Measurements from ENCODE around the gene CRELD2.
A peak's percentile ranks its signal among the peaks of the same experiment; 100 is the strongest.

The CRELD2 gene

DNA sequence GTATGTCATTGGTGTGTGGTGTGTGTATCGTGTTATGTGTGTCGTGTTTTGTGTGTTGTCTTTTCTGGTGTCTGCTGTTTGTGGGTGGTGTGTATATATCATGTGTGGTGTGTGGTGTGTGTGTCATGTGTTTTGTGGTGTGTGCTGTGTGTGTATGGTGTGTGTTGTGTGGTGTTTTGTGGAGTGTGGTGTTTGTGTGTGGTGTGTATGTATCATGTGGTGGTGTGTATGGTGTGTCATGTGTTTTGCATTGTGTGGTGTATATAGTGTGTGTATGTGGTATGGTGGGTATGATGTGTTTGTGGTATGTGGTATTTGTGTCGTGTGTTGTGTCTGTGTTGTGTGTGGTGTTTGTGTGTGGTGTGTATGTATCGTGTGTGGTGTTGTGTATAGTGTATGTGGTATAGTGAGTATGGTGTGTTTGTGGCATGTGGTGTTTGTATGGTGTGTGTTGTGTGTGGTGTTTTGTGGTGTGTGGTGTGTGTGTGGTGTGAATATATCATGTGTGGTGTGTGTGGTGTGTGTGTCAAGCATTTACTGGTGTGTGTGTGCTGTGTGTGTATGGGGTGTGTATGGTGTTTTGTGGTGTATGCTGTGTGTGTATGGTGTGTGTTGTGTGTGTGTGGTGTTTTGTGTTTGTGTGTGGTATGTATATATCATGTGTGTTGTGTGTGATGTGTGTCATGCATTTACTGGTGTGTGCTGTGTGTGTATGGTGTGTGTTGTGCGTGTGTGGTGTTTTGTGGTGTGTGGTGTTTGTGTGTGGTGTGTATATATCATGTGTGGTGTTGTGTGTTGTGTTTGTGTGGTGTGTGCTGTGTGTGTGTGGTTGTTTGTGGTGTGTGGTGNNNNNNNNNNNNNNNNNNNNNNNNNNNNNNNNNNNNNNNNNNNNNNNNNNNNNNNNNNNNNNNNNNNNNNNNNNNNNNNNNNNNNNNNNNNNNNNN, 54.9 kb downstream of the CRELD2 start (continued):
- TF ChIP-seq, protein P1, sequence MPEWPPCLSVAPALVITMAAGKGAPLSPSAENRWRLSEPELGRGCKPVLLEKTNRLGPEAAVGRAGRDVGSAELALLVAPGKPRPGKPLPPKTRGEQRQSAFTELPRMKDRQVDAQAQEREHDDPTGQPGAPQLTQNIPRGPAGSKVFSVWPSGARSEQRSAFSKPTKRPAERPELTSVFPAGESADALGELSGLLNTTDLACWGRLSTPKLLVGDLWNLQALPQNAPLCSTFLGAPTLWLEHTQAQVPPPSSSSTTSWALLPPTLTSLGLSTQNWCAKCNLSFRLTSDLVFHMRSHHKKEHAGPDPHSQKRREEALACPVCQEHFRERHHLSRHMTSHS (tag by site-specific recombination; IDR thresholded peaks at IDR 0.05) = peak; percentile 50; the same call in 1 of the 2 replicates
- TF ChIP-seq ZNF311 (tag by site-specific recombination; IDR thresholded peaks at IDR 0.05; ENCODE audit: borderline replicate concordance) (peak; percentile 15; the same call in 1 of the 2 replicates), ZNF514 (tag by site-specific recombination; IDR thresholded peaks at IDR 0.05) (peak; percentile 34; the same call in 1 of the 2 replicates), ZBTB21 (tag by site-specific recombination; IDR thresholded peaks at IDR 0.05) (0 out of 2 replicates have a peak, but pooled peaks have one; percentile 12), ZNF133 (tag by site-specific recombination; IDR thresholded peaks at IDR 0.05) (0 out of 2 replicates have a peak, but pooled peaks have one; percentile 6)

DNA sequence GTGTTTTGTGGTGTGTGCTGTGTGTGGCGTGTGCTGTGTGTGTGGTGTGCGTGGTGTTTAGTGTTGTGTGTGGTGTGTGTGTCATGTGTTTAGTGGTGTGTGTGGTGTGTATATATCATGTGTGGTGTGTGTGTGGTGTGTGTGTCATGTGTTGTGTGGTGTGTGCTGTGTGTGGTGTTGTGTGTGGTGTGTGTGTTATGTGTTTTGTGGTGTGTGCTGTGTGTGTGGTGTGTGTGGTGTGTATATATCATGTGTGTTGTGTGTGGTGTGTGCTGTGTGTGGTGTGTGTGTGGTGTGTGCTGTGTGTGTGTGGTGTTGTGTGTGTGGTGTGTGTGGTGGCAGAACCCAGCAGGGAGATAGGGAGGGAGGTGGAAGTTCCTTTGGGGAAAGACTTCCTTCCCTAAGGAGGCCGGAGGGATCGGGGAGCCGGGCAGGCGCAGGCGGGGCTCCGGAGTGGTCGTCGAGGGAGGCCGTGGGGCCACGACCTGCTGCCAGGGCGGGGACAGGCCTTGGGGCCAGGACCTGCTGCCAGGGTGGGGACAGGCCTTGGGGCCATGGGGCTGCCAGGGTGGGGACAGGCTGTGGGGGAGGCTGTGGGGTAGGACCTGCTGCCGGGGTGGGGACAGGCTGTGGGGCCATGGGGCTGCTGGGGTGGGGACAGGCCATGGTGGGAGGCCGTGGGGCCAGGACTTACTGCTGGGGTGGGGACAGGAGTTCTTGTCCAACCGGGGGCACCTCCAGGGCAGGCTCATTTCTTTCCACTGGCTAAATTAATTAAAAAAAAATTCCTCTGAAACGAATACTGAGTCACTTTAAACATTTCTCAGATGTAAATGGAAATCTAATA, 57.3 kb downstream of the CRELD2 start:
- CTCF ChIA-PET = interaction anchor here (0.7 to 1.0 kb wide), 2 partner anchors 24 to 137 kb away, joined by 3 to 4 read pairs; no protein-coding TSS in a partner anchor
- no peak overlapping the region for H3K4me3 ChIP-seq (ENCODE audit: low read depth, low read length)
- no peak overlapping the region for H3K27ac ChIP-seq (ENCODE audit: extremely low read depth, low read depth, low read length)
- POLR2A ChIA-PET = no interaction called here
- no peaks in the 10 kb centered on the region; the same call in 1 of the 2 replicates for H3K4me1 ChIP-seq (ENCODE audit: control insufficient read depth, insufficient read depth, low read length)
- H3K36me3 ChIP-seq (ENCODE audit: control insufficient read depth in 2 of 2, insufficient read depth in 1 of 2, low read length in 2 of 2) = no peaks in the 10 kb centered on the region
- H3K9me3 ChIP-seq (ENCODE audit: control insufficient read depth, insufficient read depth, low read depth, low read length) = no peaks in the 10 kb centered on the region
- TF ChIP-seq, protein P2, sequence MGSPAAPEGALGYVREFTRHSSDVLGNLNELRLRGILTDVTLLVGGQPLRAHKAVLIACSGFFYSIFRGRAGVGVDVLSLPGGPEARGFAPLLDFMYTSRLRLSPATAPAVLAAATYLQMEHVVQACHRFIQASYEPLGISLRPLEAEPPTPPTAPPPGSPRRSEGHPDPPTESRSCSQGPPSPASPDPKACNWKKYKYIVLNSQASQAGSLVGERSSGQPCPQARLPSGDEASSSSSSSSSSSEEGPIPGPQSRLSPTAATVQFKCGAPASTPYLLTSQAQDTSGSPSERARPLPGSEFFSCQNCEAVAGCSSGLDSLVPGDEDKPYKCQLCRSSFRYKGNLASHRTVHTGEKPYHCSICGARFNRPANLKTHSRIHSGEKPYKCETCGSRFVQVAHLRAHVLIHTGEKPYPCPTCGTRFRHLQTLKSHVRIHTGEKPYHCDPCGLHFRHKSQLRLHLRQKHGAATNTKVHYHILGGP (tag by site-specific recombination; IDR thresholded peaks at IDR 0.05) = no peak
- 0 out of 2 replicates have a peak, but pooled peaks have one; percentile 86 for TF ChIP-seq ZNF114 (tag by site-specific recombination; IDR thresholded peaks at IDR 0.05)
- TF ChIP-seq, protein P3, sequence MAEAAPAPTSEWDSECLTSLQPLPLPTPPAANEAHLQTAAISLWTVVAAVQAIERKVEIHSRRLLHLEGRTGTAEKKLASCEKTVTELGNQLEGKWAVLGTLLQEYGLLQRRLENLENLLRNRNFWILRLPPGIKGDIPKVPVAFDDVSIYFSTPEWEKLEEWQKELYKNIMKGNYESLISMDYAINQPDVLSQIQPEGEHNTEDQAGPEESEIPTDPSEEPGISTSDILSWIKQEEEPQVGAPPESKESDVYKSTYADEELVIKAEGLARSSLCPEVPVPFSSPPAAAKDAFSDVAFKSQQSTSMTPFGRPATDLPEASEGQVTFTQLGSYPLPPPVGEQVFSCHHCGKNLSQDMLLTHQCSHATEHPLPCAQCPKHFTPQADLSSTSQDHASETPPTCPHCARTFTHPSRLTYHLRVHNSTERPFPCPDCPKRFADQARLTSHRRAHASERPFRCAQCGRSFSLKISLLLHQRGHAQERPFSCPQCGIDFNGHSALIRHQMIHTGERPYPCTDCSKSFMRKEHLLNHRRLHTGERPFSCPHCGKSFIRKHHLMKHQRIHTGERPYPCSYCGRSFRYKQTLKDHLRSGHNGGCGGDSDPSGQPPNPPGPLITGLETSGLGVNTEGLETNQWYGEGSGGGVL (tag by site-specific recombination; IDR thresholded peaks at IDR 0.05) = peak; percentile 36
- peak; percentile 51; the same call in 1 of the 2 replicates for TF ChIP-seq ZNF548 (tag by site-specific recombination; IDR thresholded peaks at IDR 0.05)
- TF ChIP-seq ZNF2 (tag by site-specific recombination; IDR thresholded peaks at IDR 0.05) = peak; percentile 99
- TF ChIP-seq ZBTB7A (tag by site-specific recombination; IDR thresholded peaks at IDR 0.05; ENCODE audit: low read depth) = peak; percentile 97; the same call in 1 of the 2 replicates
- TF ChIP-seq KLF1 (tag by site-specific recombination; IDR thresholded peaks at IDR 0.05) = peak; percentile 78
- TF ChIP-seq ZNF664 (tag by site-specific recombination; IDR thresholded peaks at IDR 0.05) = no peak
- TF ChIP-seq, protein P4, sequence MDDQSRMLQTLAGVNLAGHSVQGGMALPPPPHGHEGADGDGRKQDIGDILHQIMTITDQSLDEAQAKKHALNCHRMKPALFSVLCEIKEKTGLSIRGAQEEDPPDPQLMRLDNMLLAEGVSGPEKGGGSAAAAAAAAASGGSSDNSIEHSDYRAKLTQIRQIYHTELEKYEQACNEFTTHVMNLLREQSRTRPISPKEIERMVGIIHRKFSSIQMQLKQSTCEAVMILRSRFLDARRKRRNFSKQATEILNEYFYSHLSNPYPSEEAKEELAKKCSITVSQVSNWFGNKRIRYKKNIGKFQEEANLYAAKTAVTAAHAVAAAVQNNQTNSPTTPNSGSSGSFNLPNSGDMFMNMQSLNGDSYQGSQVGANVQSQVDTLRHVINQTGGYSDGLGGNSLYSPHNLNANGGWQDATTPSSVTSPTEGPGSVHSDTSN (CRISPR knock-in tag; IDR thresholded peaks at IDR 0.05) = no peak
- TF ChIP-seq ZNF600 (tag by site-specific recombination; IDR thresholded peaks at IDR 0.05) = peak; percentile 95
- TF ChIP-seq ZNF157 (tag by site-specific recombination; IDR thresholded peaks at IDR 0.05) = 0 out of 2 replicates have a peak, but pooled peaks have one; percentile 59
- TF ChIP-seq, protein P5, sequence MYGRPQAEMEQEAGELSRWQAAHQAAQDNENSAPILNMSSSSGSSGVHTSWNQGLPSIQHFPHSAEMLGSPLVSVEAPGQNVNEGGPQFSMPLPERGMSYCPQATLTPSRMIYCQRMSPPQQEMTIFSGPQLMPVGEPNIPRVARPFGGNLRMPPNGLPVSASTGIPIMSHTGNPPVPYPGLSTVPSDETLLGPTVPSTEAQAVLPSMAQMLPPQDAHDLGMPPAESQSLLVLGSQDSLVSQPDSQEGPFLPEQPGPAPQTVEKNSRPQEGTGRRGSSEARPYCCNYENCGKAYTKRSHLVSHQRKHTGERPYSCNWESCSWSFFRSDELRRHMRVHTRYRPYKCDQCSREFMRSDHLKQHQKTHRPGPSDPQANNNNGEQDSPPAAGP (tag by site-specific recombination; IDR thresholded peaks at IDR 0.05) = peak; percentile 67
- no peak; the same call in 1 of the 2 replicates for TF ChIP-seq ZNF223 (tag by site-specific recombination; IDR thresholded peaks at IDR 0.05)
- no peak for TF ChIP-seq FEZF1 (tag by site-specific recombination; IDR thresholded peaks at IDR 0.05)
- TF ChIP-seq, protein P6, sequence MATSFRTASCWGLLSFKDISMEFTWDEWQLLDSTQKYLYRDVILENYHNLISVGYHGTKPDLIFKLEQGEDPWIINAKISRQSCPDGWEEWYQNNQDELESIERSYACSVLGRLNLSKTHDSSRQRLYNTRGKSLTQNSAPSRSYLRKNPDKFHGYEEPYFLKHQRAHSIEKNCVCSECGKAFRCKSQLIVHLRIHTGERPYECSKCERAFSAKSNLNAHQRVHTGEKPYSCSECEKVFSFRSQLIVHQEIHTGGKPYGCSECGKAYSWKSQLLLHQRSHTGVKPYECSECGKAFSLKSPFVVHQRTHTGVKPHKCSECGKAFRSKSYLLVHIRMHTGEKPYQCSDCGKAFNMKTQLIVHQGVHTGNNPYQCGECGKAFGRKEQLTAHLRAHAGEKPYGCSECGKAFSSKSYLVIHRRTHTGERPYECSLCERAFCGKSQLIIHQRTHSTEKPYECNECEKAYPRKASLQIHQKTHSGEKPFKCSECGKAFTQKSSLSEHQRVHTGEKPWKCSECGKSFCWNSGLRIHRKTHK (tag by site-specific recombination; IDR thresholded peaks at IDR 0.05) = 0 out of 2 replicates have a peak, but pooled peaks have one; percentile 4
- TF ChIP-seq KLF7 (tag by site-specific recombination; IDR thresholded peaks at IDR 0.05; ENCODE audit: borderline replicate concordance) = 0 out of 2 replicates have a peak, but pooled peaks have one; percentile 80
- TF ChIP-seq ZIC2 (tag by site-specific recombination; IDR thresholded peaks at IDR 0.05) = peak; percentile 54
- TF ChIP-seq ZNF776 (tag by site-specific recombination; IDR thresholded peaks at IDR 0.05; ENCODE audit: borderline replicate concordance) = no peak
- peak; percentile 75 for TF ChIP-seq ZNF155 (tag by site-specific recombination; IDR thresholded peaks at IDR 0.05)
- TF ChIP-seq ZNF670 (tag by site-specific recombination; IDR thresholded peaks at IDR 0.05; ENCODE audit: low read depth) = peak; percentile 87; the same call in 1 of the 2 replicates
- TF ChIP-seq ZFP37 (tag by site-specific recombination; IDR thresholded peaks at IDR 0.05) = 0 out of 2 replicates have a peak, but pooled peaks have one; percentile 37

Measured in HEK293 (cell line).